Measurements from ENCODE around the gene NANS. TPM values are rescaled to one million over a fixed set of nuclear protein-coding genes. Genes with fewer than 3 reads are reported as not detected.
"Not testable (repeated sequence)": the region's sequence is repeated elsewhere in the genome, so short reads cannot be mapped to it uniquely, and the experiment has no call there.

Gene NANS
- polyA plus RNA-seq, 1 donor = 40.3 TPM

DNA sequence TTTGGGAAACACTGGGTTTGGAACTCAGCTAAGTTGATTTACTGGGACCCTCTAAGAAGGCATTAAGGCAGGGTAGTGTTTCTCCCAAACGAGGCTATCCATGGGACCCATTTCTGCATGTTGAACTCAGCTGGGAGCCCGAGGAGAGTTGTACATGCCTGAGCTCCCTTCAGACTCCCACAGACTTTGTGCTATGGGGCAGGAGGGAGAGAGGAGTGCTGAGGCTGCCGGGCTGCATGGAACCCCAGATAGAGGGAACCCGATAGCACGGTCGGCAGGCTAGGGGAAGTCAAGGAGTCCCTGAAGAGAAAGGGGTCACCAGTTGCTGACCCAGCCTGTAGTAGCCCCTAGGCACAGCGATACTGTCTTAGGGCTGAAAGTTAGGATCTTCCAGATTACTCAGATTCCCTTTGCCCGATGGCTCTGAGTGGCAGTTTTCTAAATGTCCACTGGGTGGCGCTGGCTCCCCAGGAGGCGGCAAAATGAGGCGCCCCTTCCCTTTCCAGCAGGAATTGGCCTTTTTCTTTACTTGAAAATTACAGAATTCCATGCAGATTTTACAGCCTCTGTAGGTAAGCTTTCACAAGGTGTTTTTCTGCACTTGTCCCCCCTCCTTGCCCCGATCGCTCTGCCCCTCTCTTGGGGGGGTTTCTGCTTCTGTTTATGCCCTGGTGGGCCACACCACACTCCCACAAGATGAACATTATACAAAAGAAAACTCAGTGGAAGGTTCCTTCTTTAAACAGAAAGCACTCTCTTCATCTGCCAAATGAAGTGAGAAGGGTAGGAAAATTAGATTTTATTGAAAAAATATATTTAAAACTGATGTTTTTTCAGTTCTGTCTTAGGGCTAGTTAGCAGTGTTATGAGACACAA, 17.8 kb downstream of the NANS start:
- DNase-seq = peak; percentile 39

GRCh38 chr9:98075332-98075805, 18.8 kb downstream of the NANS start:
- DNase-seq = no peak

GRCh38 chr9:98076514-98076890, 20.0 kb downstream of the NANS start:
- not testable (repeated sequence) for DNase-seq

GRCh38 chr9:98078895-98079294, 22.4 kb downstream of the NANS start:
- DNase-seq = no peak

- no peak for DNase-seq
Measured at GRCh38 chr9:98080326-98080725, 23.8 kb downstream of the NANS start.

GRCh38 chr9:98080780-98081179, 24.2 kb downstream of the NANS start:
- DNase-seq = no peak

GRCh38 chr9:98081477-98082219, 25.1 kb downstream of the NANS start:
- no peak for DNase-seq

DNA sequence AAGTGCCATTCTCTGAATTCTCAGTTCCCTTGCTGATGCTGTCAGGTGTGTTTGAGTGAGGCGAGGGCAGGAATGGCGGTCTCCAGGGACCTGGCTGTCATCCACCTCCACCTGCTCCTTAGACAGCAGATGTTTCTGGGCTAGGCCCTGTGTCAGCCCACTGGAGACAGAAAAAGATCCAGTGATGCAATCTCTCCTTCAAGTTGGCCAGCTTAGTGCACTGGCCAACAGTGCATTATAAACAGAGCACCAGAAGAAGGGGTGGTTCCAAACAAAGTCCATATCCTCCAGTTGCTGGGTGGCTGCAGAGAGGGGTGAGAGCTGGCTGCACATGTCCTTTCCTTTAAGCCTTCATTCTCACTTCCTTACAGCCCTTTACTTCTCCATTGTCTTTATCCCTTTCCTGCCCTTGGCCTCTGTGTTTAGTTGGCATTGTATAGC, 26.5 kb downstream of the NANS start:
- DNase-seq = no peak

GRCh38 chr9:98083566-98084183, 27.1 kb downstream of the NANS start:
- no peak for DNase-seq

DNA sequence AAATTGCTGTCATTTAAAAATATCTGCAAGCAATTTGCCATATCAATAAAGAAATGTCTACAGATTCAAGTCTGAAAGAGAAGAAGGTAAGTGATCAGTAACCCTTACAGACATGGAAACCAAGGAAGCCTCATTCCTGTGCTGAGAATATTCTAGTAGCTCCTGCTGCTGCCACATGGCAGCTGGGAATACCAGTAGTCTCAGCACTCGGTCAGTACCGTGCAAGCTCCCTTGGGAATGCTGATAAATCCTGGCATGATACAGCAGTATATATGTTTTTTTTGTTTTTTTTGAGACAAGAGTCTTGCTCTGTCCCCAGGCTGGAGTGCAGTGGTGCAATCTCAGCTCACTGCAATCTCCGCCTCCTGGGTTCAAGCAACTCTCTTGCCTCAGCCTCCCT, 27.9 kb downstream of the NANS start:
- no peak for DNase-seq

GRCh38 chr9:98085058-98085457, 28.5 kb downstream of the NANS start:
- DNase-seq = no peak

GRCh38 chr9:98085944-98086343, 29.4 kb downstream of the NANS start:
- DNase-seq = no peak

DNA sequence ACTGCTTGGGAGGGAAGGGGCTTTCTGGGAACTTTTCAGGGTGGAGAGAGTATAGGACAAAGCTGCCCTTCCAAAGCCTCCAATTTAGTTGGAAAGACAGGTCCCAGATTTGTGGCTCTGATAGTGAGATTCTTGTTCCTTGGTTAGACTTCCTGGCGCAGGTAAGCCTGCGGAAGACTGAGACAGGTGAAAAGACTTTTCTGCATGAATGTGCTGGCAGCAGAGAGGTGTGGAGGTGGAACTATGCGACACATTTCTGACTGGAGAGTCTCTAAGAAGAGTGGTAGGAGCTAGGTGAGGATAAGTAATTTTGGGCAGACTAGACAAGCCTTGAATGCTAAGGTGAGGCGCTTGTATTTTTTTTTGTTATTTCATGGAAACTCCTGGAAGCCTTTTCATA, 29.9 kb downstream of the NANS start:
- DNase-seq = no peak

DNA sequence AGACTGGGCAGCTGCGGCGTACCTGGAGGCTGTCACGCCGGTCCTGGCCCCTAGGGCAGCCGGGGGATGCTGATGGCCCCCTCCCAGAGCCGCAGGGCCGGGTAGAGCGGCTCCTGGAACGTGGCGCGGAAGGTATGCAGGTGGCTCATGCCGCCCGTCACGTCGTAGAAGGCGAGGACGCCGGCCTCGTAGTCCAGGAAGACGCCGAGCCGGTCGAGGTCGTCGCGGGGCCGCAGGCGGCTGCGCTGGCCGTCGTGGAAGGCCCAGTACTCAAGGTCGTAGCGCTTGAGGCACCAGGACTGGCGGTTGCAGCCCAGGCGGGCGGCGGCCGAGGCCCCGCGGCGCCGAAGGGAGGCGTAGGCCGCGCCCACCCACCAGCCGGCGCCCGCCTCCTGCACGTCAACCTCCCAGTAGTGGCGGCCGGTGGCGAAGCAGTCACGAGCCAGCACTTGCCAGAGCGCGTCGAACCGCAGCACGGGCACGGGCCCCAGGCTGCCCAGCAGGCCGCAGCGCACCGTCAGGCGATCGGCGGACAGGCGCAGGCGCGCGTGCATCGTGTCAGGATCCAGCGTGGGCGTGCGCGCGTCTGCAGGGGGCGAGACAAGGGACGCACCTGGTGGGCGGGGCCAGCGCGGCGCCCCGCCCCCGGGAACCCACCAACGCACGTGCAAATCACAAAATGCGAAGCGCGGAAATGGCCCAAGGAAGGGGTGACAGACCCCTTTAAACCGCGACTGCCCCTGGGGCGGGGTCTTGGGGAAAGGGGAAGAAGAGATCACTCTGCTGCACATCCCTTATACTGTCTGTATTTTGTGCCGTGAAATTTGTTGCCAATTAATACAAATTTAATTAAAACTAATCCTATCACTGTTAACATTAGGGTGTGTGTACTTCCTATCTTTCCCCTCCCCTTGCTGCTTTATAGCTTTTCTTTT, 31.2 kb downstream of the NANS start:
- peak; percentile 64 for DNase-seq

DNA sequence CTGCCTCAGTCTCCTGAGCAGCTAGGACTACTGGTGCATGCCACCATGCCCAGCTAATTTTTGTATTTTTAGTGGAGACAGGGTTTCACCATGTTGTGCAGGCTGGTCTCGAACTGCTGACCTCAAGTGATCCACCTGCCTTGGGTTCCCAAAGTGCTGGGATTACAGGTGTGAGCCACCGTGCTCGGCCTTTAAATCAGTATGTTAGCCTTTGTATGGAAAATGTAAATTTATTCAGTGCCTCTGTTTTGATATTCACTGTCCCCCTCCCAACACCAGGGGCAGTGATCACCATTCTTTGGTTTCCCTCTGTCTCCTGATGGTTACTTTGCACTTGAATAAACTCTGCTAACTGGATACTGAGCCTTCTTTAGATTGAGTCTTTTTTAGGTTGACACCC, 34.1 kb downstream of the NANS start:
- not testable (repeated sequence) for DNase-seq

DNA sequence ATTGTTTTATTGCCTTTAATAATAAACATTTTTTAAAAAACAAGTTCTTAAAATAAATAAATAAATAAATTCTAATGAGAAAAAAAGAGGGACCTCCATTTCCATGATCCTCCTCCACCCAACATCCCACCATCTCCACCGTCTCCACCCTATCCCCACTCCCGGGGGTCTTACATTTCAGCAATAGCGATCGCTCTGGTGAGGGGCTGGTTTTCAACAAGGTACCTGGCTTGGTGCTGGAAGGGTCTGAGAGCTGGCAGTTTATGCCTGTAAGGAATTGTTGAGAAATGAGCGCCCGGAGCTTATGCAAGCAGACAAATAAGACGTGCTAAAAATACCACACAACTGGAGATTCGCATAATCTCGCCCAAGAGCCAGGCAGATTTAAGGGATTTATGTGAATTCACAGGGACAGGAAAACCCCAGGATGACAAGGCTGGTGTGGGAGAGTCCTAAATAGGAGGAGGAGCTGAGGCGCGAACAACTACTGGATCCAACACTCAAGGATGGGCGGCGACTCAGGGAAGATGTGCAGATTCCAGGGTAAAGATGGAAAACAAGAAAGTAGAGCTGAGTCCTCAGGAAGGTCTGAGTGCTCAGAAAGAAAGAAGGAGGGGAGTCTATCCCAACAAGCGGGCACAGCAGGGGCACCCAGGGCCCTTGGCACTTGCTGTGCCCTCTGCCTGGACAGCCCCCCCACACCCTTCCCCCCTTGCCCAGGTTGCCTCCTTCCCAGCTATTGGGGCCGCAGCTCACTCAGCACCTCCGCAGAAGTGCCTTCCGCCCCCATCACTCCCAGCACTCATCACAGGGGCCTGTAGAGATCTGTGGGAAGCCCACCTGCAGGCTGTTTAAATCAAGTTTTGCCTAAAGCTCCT, 35.4 kb downstream of the NANS start:
- DNase-seq = no peak

DNA sequence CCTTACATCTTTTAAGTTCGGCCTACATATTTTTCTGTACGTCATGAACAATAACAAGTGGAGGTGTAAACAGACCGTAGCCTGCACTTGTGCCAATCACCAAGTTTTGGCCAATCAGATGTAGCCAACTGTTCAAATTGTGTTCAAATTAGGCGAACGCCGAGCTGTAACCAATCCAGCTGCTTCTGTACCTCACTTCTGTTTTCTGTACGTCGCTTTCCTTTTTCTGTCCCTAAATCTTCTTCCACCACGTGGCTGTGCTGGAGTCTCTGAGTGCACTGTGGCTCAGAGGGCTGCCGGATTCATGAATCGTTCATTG, 36.0 kb downstream of the NANS start:
- no peak for DNase-seq

DNA sequence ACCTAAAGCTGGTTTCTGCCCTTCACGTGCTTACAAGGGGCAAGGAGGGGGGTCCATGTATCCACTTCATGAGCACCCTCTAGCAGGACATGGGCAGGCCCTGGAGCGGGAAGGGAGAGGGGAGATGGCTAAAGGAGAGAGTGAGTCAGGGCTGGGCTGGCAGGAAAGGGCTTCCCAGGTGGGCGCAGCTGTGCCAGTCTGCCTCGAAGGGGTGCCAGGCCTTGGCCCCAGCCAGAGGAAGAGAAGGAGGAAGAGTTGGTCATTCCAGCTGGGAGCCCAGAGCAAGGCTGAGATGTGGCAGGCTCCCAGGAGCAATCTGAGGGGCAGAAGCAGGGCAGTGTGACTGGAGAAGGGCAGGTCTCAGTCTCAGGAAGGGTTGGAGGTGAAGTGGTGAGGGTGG, 37.8 kb downstream of the NANS start:
- DNase-seq = no peak

- no peak for DNase-seq
Measured at GRCh38 chr9:98094851-98095250, 38.3 kb downstream of the NANS start.

DNA sequence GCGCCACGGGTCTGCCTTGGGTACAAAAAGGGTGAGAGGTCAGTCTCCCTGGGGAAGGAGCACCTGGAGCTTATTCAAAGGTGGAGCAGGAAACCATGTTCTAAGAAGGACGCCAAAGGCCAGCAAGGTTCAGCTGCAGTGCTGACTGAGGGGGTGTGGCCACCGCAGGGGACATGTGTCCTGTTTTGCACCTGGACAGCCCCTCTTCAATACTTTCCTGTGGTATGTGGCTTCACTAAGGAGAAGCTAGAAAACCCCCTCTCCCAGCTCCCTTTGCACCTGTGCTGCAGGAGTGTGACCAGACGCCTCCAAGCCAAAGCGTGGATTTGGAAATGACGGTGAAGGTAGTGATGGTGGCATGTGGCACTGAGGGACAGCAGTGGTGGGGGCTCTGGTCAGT, 38.9 kb downstream of the NANS start:
- no peak for DNase-seq

GRCh38 chr9:98096091-98096490, 39.6 kb downstream of the NANS start:
- no peak for DNase-seq

All from left kidney (tissue), 2 donors.